RPMI7951 (cell line): ENCODE measurements around the gene OR5B2. TPM values are rescaled to one million over a fixed set of nuclear protein-coding genes. Genes with fewer than 3 reads are reported as not detected.
"Not testable (repeated sequence)": the region's sequence is repeated elsewhere in the genome, so short reads cannot be mapped to it uniquely, and the experiment has no call there.

Source experiments
- DNase-seq: peaks from one replicate; pipeline ENCODE4 v3.0.0-alpha.2; 2012; ENCODE audit warnings: low read depth
- total RNA-seq: library from RNA; depleted of rRNA; stranded (reverse); fragments of >200 nt; shearing (Covaris generic); gene quantifications from 2 replicates; pipeline ENCODE4 v1.2.3, GENCODE V29; 2014; rRNA removed

Gene OR5B2
- total RNA-seq = not detected in 2 replicates

DNA sequence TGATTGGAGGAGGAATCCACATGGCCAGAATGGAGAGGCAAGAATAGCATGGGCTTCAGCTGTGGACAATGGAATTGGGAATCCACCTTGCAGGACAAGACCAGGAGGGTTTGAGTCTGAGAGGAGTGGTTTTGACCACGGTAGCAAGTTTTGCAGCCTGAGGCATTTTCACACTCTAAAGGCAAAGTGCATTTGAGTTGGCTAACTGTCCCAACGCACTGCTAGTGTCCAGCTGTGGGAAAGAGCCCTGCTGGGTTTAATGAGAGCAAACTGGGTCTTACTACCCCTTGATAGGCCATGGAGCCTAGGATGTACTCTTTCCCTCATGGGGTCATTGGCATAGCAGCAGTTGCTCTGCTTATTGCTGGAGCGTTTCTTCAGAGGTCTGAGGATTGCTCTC lies at the start of gene OR5B2:
TSS of gene OR5B2 (minus strand) at position 101 of the 400 bp plus-strand sequence. CDS start 4,860 bp downstream, outside the sequence.
- DNase-seq = no peak

DNA sequence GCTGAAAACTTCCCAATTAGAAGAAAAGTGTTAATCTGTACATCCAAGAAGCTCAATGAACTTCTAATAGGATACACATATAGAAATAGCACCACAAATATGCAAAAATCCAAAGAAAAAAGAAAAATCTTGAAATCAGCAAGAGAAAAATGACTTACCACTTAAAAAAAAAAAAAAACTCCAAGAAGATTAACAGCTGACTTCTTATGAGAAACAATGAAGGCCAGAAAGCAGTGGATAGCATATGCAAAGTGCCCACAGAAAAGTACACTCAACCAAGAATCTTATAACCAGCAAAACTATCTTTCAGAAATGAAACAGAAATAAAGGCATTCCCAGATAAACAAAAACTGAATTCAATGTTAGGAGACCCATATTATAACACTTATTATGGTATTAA lies 44.0 kb upstream of the OR5B2 start:
- DNase-seq = no peak

DNA sequence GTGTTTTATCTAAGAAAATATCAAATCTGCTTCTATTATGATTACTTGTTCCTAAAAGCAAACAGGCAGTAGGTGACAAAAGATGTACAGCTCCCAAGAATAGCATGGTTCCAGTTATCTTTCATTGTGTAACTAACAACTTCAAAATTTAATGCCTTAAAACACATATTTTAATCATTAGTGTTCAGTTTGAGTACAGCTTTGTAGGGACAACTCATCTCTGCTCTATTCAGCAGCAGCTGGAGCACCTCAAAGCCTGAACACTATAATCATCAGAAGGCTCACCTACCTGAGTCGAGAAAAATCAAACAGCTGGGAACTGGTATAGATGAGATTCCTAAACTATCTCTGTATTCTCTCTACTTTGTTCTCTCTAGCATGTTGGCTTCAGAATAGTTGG lies 38.4 kb upstream of the OR5B2 start:
- DNase-seq = no peak

DNA sequence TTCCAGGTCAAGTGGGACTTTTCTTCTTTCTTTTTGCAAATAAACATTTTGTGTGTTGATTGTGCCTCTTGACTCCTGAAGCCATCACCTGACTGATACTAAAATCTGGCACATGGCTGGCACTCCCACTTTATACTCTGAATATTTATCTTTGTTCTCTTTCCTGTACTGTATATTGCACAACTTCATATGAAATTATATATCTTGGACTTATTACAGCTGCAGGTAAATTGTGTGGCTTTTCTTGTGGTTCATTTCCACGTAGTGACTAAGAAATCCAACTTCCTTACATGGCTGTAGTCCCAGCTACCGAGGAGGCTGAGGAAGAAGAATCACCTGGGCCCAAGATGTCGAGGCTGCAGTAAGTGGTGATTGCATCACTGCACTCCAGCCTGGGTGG lies 37.8 kb upstream of the OR5B2 start:
- DNase-seq = no peak

DNA sequence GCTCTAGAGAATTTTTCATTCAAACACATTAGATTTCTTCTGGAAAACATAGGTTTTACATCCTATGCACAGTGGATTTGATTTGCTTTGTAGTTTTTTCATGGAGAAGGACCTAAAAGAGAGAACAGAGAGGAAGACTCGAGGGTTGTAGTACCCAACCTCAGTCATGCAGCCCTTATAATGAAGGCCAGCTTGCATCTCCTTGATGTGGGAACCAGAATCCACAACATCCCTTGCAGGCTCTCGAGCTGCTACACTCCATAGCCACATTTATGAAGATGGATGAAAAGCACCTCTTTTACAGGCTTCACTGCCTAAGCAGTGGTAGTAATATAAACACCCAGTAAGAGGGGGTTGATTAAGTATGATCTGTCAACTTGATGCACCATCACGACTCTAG lies 23.7 kb upstream of the OR5B2 start:
- DNase-seq = peak; percentile 43

DNA sequence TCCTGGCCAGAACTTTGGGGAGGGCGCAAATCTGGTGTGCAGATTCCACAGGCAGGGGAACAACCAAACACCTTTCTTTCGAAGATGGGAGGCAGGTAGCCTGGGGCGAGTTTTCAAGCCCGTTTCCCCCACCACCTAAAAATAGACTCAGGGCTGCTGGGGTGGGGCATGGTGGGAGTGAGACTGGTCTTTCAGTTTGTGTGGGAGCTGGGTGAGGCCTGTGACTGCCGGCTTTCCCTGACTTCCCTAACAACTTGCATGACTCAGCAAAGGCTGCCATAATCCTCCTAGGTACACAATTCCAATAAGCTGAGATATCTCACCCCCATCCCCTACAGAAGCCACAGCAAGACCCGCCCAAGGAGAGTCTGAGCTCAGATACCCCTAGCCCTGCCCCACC lies 18.4 kb upstream of the OR5B2 start:
- peak; percentile 6 for DNase-seq

DNA sequence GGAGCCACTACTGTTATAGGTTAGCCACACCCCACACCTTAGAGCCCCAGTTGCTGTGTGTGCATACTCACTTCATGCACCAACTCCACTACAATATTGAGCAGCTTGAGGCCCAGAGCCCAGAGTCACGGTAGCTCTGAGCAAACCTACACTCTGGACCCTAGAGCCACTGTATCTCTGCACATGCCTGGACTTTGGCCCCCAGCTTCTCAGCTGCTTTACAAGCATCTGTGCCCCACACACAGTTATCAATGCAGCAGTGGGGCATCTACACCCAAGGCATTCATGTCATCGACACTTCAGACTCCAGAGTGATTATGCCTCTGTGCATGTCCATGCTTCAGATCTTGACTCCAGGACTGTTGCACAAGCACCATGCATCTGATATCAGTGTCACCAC lies 16.4 kb upstream of the OR5B2 start:
- DNase-seq = no peak

DNA sequence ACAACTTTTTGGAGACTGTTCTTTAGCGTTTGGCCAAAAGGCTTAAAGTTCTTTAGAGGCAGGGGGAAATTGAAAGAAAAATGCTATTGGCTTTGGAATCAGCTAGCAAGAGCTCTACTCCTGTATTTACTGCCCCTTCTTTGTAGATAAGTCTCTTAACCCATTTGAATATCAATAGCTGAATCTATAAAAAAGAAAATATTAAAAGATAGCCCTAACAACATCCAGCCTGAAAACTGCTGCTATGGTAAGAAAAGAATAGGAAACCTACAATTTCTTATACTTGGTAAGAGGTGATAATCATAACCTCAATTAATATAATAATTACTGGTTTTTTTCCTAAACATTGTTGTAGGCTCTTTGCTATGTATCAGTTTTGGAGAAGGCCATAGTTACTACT lies 14.2 kb upstream of the OR5B2 start, which contains the start of gene OR5B12:
TSS of gene OR5B12 (minus strand) at position 101 of the 400 bp plus-strand sequence. CDS start 2,085 bp downstream, outside the sequence.
- DNase-seq = no peak

DNA sequence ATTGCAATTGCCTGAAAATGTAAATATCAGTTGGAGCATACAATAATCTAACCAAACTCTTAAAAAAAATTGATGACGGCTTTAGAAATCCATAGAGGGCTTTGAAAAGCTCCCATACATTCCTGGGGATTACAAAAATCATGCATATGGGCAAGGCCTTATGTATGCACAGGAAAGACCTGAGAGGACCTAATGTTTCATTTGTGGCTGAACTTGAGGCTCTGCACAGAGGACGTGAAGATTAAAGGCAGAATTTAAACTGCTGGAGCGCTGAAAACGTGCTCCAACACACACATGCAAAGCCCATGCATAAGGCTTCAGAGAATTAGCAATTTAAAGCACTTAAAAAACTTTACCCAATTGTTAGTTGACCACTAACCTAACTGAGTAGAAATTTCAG lies 10.6 kb upstream of the OR5B2 start:
- DNase-seq = no peak

DNA sequence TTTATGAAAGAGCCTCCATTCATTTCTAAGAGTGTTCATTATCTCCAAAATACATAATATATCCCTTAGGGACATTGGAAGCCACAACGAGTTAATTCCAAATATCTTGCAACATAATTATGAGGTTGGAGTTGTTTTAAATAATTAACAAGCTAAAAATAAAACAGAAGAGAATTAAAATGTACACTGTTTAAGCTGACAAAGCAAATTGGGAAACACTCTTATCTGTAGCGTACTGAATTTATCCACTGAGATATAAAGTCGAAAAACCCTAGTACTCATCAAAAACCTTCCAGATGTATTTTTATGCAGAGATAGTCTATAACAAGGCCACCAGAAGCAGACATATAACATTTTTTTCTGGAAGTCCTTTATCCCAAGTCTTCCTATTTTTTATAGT lies 6.3 kb upstream of the OR5B2 start:
- no peak for DNase-seq

DNA sequence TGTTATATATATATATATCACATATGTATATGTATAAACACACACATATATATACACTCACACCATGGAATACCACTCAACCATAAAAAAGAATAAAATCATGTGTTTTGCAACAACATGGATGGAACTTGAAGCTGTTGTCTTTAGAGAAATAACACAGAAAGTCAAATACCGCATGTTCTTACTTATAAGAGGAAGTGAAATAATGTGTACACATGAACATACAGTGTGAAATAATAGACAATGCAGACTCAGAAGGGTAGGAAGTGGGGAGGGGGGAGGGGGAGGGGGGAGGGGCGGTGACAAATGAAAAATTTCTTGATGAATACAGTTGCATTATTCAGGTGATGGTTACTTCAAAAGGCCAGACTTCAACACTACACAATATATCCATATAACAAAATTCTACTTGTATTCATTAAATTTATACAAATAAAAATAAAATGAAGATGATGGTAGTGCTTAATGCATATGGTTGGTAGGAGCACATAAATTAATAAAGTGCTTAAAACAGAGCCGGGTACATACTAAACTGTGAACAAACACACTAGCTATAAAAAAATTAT lies 5.8 kb upstream of the OR5B2 start:
- DNase-seq = no peak

DNA sequence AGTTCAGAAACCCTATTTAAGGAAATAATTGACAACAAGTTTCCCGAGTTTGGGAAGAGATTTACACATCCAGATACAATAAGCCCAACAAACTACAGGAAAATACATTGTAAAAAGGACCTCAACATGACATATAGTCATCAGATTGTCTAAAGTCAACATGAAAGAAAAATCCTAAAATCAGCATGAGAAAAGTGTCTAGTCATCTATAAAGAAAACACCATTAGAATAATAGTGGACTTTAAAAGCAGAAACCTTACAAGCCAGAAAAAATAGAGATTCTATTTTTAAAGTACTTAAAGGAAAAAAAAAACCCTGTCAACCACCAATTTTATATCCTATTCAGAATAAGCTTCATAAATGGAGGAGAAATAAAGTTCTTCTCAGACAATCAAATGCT lies 1.4 kb upstream of the OR5B2 start:
- DNase-seq = no peak

DNA sequence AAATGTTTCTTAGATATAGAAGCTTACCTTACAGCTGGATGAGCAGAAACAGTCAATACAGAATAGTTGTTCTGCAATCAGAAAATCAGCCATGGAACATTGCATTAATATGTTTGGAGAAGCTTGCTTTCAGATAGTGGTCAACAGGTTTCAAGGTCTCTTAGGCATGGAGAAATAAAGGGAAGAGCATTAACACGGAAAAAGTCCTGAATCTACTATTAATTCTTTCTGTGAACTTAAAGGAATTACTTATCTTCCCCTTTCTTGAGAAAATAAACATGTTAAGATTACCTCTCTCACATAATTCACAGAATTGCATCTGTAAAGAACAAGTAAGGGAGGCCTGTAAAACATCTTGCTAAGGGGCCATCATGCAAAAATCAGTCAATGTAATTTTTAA lies 21.1 kb downstream of the OR5B2 start, which contains the start of gene OR5B3:
TSS of gene OR5B3 (minus strand) at position 101 of the 400 bp plus-strand sequence. CDS start 3,465 bp downstream, outside the sequence.
- no peak for DNase-seq

DNA sequence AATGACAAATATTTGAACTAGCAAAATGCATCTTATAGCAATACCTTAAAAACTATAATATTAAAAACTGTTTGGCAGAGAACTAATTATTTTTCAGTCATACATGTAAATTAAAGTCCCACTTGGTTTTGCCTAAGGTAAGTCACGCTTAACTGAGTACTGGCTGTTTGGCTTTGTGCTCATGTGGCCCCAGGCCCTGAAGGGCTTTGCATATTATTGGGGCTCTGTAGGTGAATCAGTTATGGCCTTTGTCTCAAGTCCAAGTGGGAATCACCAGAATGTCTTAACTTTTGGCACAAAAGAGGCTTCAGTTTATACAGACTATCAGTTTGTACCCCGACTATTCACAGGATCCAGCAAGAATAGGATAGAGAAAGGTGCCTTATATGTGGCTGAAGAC lies 28.3 kb downstream of the OR5B2 start:
- DNase-seq = not testable (repeated sequence)

DNA sequence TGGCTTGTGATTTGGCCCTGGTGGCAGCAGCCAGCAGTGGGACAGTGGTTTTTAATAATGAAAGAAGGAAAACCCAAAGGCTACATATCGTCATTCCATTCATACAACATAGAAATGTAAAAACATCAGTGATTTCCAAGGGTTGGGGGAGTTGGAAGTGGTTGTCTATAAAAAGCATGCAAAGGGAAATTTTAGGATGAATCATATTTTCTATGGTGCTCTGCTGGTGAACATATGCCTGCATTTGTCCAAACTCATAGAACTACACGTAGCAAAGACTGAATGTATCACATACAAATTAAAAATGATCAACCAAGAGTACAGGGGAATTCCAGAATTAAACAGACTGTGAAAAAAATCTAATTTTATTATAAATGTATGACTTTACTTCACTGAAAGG lies 32.3 kb downstream of the OR5B2 start:
- peak; percentile 79 for DNase-seq

DNA sequence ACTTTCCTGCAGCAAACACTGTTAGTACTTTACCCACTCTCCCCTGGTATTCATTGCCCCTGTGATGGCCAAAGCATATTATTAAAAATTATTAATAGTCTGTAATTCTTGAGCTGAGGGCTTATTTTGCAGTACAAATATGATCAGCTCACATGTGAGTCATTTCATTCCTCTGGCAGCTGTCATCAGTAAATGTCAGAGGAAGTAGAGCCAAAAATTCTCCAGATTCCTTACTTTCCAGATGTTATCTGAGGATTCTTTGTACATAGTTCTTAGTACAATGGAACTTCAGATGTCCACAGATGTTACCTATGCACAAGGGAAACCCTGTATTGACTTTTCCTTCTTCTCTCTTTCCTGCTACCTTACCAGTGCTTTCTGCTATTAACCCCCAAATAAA lies 33.7 kb downstream of the OR5B2 start:
- peak; percentile 88 for DNase-seq

DNA sequence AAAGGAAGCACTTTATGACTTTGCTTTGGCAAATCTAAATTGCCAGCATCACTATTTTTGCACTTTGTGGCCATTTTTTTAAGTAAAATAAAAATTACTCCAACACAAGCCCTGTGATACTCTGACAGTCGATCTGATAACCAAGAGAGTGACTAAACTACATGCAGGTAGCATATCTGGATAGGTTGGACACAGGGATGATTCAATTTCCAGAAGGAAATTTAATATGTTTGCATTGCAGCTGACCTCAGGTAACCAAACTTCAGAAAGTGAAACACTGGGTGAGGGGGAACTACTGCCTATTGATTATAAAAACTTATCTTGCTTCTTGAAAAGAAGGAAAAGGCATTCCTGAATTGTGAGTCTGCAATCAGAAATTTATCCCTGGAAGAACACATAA lies 35.2 kb downstream of the OR5B2 start:
- DNase-seq = no peak

DNA sequence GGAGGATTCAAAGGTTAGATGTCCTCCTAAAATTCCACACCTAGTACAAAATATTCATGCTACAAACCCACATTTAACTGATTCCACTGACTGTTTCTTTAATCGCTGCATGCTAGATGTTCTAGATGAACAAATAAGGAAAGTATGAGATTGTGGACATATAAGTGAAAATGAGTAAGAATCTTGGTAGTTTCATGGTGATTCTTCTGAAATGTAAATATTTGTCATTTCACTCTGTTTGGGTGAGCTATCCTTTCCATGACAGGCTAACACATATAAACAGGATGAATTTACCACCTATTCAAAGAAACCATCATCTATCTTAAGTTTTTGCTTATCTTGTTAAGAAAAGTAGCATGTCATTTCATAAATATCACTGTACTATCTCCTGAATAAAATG lies 36.0 kb downstream of the OR5B2 start:
- DNase-seq = no peak

DNA sequence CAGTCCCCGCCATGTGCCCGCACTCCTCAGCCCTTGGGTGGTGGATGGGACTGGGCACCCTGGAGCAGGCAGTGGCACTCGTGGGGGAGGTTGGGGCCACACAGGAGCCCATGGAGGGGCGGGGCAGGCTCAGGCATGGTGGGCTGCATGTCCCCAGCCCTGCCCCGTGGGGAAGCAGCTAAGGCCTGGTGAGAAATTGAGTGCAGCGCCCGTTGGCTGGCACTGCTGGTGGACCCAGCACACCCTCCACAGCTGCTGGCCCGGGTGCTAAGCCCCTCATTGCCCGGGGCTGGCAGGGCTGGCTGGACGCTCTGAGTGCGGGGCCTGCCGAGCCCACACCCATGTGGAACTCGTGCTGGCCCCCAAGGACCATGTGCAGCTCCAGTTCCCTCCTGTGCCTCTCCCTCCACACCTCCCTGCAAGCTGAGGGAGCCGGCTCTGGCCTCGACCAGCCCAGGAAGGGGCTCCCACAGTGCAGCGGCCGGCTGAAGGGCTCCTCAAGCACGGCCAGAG lies 37.3 kb downstream of the OR5B2 start:
- no peak for DNase-seq

Other genes with a start within 250 kb of the OR5B2 start
- not detected in 2 replicates for gene OR9Q2, start 239.1 kb downstream of the OR5B2 start, total RNA-seq
- not detected in 2 replicates for gene OR1S2, start 224.0 kb downstream of the OR5B2 start, total RNA-seq
- not detected in 2 replicates for gene OR1S1, start 215.4 kb downstream of the OR5B2 start, total RNA-seq
- not detected in 2 replicates for gene OR10Q1, start 199.2 kb downstream of the OR5B2 start, total RNA-seq
- gene OR10W1, start 159.9 kb downstream of the OR5B2 start, total RNA-seq = not detected in 2 replicates
- gene OR5B17, start 69.1 kb downstream of the OR5B2 start, total RNA-seq = not detected in 2 replicates
- gene OR5B3, start 21.2 kb downstream of the OR5B2 start, total RNA-seq = not detected in 2 replicates
- gene OR5B12, start 14.1 kb upstream of the OR5B2 start, total RNA-seq = not detected in 2 replicates
- gene OR5B21, start 80.0 kb upstream of the OR5B2 start, total RNA-seq = not detected in 2 replicates
- gene LPXN, start 147.7 kb upstream of the OR5B2 start, total RNA-seq = 147 and 149 TPM in 2 replicates
- gene ZFP91, start 150.9 kb upstream of the OR5B2 start, total RNA-seq = 64.2 and 77.3 TPM in 2 replicates
- gene CNTF, start 194.5 kb upstream of the OR5B2 start, total RNA-seq = 1.8 and 3.0 TPM in 2 replicates